AG04449 (cell line): ENCODE data around the gene CNN2.

Source experiments
- CTCF ChIA-PET: fragments of 350-600 bp; formaldehyde crosslinking; extraction: SDS; loops from one replicate; lab custom pipeline; 2021; ENCODE audit warnings: antibody characterized with exemption; lab: Yijun Ruan, JAX
- POLR2A ChIA-PET: fragments of 400-600, 350-600 bp; formaldehyde crosslinking; extraction: SDS; loops from one replicate; lab custom pipeline; 2020; ENCODE audit warnings: antibody characterized with exemption, inconsistent platforms; lab: Yijun Ruan, JAX
- DNase-seq: peaks from one replicate; pipeline ENCODE4 v3.0.0-alpha.2; 2010; ENCODE audit warnings: low read depth, low spot score
- H3K4me3 ChIP-seq: 2 replicates; pipeline ENCODE4 v1.5.1; 2011; ENCODE audit warnings: low read depth, mild to moderate bottlenecking, control low read depth, low read length
- CTCF ChIP-seq: IDR thresholded peaks from one replicate; pipeline ENCODE4 v1.5.1; 2011; ENCODE audit warnings: mild to moderate bottlenecking, moderate library complexity, low read length, control low read depth, inconsistent platforms; ENCODE audit not compliant: insufficient read depth; ENCODE audit errors: missing control alignments

The CNN2 gene

GRCh38 chr19:1053176-1054101 is 27.0 kb downstream of the CNN2 start:
- no peak overlapping the region for H3K4me3 ChIP-seq
- no peak for TF ChIP-seq CTCF
- CTCF ChIA-PET: interaction anchor here (2.4 kb wide), 1 partner anchor 12 kb away, joined by 15 read pairs; the partner anchor contains the start of gene ARHGAP45
- POLR2A ChIA-PET: interaction anchor here (0.6 kb wide), 1 partner anchor 14 kb away, joined by 4 read pairs; the partner anchor contains the start of gene ABCA7
- no peak for DNase-seq

GRCh38 chr19:1054102-1055027 is 28.0 kb downstream of the CNN2 start:
- ChIA-PET CTCF (interaction anchor here (2.4 kb wide), 1 partner anchor 11 kb away, joined by 15 read pairs; the partner anchor contains the start of gene ARHGAP45), POLR2A (interaction anchor here (0.6 kb wide), 1 partner anchor 13 kb away, joined by 3 read pairs; no protein-coding TSS in a partner anchor)
- H3K4me3 ChIP-seq: no peak overlapping the region
- no peak for TF ChIP-seq CTCF
- no peak for DNase-seq

GRCh38 chr19:1055028-1055425 is 28.6 kb downstream of the CNN2 start:
- ChIA-PET CTCF (interaction anchor here (2.4 kb wide), 1 partner anchor 11 kb away, joined by 15 read pairs; the partner anchor contains the start of gene ARHGAP45), POLR2A (interaction anchor here (0.6 kb wide), 1 partner anchor 14 kb away, joined by 3 read pairs; no protein-coding TSS in a partner anchor)
- H3K4me3 ChIP-seq: no peak overlapping the region
- TF ChIP-seq CTCF: no peak
- no peak for DNase-seq

- ChIA-PET CTCF (interaction anchor here (0.7 to 1.1 kb wide), 3 partner anchors 9 to 144 kb away, joined by 3 to 4 read pairs (median 3); no protein-coding TSS in a partner anchor), POLR2A (no interaction called here)
- no peak for DNase-seq
- no peak for TF ChIP-seq CTCF
- no peak overlapping the region for H3K4me3 ChIP-seq
Measured at GRCh38 chr19:1055886-1056620, 29.6 kb downstream of the CNN2 start.

GRCh38 chr19:1057176-1057855 is 30.9 kb downstream of the CNN2 start:
- TF ChIP-seq CTCF: no peak
- POLR2A ChIA-PET: interaction anchor here (0.6 kb wide), 1 partner anchor 15 kb away, joined by 3 read pairs; no protein-coding TSS in a partner anchor
- H3K4me3 ChIP-seq: no peak overlapping the region
- CTCF ChIA-PET: interaction anchor here (0.7 to 1.9 kb wide), 3 partner anchors 8 to 15 kb away, joined by 3 to 5 read pairs (median 4); no protein-coding TSS in a partner anchor
- DNase-seq: no peak
